GM19467 (cell line): ENCODE results near the gene TTI1.
A peak's percentile ranks its signal among the peaks of the same experiment; 100 is the strongest.

Experiments
- ATAC-seq: cut with Tn5 transposase; IDR thresholded peaks from one replicate; pipeline ENCODE4 v1.9.1; 2021; ENCODE audit warnings: mild to moderate bottlenecking, moderate library complexity; ENCODE audit not compliant: unreplicated experiment

Gene TTI1

DNA sequence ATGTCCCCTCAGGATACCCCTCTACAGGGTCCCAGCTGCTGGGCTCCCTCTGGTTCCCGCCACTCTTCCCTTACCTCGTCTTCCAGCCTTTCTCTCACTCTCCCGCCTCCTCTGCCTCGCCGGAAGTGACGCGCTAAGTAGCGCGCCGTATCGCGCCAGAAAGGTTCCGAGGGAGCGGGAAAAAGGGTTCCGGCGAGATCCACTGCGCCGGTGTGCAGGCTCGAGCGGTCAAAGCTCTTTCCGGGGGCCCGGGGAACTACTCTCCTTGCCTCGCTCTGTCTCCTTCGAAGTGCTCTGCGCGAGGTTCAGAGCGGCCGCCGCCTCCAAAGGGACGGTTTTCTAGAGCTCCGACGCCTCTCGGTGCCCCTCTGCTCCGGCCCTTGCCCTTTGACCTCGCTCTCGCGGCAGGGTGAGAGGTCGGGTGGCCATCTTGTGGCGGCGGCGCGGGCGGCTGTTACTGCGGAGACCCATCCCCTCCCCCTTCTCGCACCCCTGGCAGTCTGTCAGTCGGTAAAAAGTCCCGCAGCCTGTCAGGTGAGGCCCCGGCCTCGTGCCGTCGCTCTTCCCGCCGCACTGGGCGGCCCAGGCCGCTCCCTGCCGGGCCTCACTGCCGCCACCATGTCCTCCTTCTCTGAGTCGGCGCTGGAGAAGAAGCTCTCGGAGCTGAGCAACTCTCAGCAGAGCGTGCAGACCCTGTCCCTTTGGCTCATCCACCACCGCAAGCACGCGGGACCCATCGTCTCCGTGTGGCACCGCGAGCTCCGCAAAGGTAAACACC, at the start of gene TTI1, which contains the start of gene RPRD1B:
Gene TTI1 (minus strand): TSS at position 127 of the 778 bp plus-strand sequence. CDS start 19,640 bp downstream, outside the sequence.
Gene RPRD1B (plus strand): TSS at position 417 of the 778 bp plus-strand sequence. CDS start 202 bp downstream, at position 619.
- peak; percentile 81 for ATAC-seq

- ATAC-seq: no peak
Measured at GRCh38 chr20:38082894-38083293, 49.6 kb upstream of the TTI1 start.

DNA sequence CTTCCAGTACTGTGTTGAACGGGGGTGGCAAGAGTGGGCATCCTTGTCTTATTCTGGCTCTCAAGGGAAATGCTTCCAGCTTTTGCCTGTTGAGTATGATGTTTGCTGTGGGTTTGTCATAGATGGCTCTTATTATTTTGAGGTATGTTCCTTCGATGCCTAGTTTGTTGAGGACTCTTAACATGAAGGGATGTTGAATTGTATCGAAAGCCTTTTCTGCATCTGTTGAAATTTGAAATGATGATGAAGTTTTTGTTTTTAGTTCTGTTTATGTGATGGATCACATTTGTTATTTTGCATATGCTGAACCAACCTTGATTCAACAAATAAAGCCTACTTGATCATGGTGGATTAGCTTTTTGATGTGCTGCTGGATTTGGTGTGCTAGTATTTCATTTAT, 48.3 kb upstream of the TTI1 start:
- no peak for ATAC-seq

DNA sequence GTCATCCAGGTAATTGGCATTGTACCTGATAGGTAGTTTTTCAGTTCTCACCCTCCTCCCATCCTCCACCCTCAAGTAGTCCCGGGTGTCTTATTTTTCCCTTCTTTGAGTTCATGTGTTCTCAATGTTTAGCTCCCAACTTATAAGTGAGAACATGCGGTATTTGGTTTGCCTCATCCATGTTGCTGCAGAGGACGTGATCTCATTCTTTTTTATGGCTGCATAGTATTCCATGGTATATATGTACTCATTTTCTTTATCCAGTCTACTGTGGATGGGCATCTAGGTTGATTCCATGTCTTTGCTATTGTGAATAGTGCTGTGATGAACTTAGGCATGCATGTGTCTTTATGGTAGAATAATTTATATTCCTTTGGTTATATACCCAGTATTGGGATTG, 46.1 kb upstream of the TTI1 start:
- ATAC-seq: no peak

DNA sequence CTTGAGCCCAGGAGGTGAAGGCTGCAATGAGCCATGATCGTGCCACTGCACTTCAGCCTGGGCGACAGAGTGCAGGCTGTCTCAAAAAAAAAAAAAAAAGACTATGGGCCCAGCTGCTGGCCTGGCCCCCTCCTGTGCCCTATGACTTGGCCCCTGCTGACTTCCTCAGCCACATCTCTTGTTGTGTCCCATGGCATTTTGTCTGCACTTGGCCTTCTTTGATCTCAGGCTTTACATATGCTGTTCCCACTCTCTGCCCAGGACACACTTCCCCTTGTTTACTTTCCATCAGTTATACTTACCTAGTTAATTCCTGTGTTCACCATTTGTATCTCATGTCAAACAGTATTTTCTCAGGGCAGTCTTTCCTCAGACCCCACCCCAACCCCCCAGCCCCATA, 44.8 kb upstream of the TTI1 start:
- ATAC-seq: no peak

- ATAC-seq: no peak
Measured at GRCh38 chr20:38076548-38076947, 43.3 kb upstream of the TTI1 start.

- ATAC-seq: no peak
Measured at GRCh38 chr20:38075161-38075998, 42.1 kb upstream of the TTI1 start.

DNA sequence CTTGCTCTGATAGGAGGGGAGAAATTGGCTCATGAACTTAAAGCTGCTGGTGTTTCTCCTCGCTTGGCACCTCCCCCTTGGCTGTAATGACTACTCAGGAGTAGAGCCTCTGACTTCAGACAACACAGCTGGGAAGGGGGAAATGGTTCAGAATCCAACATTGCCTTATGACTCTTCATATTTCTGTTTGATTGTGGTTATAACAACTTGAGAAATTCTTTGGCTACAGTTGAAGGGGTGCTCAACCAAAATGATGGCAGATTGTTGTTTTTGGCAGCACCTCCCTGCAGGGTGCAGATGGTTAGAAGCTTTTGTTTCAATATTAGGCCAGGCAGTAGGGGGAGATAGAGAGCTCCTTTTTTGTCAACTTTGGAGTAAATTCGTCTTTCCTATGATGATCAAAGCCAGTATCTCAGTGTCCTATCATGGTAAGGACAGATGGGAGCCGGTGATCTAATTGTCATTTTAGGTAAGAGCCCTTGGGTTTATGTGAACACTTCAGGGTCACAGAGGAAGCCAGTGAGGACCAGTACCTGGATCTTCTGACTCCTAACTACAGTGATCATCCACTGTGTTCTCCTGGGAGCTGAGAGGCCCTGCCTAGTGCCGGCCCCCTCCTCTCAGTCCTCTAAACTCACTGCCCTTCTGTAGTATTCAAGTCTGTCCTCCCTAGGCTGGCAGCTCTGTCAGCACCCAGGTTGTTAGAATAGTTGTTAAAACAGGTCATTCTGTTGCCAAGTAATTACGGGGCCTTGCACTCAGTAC, 40.2 kb upstream of the TTI1 start:
- ATAC-seq: no peak

DNA sequence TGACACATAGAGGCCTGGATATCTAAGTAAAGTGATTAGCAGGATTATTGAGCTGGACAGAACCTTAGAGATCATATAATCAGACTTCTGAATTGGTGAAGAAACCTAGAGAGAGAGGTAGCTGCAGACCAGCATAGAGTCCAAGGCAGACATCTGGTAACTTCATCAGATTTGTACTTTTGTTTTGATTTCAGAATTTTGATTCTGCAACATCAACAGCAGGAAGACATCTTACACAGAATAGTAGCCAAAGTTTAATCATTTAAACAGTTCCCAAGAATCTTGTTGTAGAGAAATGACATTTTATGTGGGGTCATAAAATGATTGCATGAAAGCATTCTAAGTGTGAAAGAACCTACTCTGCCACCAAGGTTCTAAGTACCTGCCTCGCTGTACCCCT, 39.6 kb upstream of the TTI1 start:
- ATAC-seq: no peak

DNA sequence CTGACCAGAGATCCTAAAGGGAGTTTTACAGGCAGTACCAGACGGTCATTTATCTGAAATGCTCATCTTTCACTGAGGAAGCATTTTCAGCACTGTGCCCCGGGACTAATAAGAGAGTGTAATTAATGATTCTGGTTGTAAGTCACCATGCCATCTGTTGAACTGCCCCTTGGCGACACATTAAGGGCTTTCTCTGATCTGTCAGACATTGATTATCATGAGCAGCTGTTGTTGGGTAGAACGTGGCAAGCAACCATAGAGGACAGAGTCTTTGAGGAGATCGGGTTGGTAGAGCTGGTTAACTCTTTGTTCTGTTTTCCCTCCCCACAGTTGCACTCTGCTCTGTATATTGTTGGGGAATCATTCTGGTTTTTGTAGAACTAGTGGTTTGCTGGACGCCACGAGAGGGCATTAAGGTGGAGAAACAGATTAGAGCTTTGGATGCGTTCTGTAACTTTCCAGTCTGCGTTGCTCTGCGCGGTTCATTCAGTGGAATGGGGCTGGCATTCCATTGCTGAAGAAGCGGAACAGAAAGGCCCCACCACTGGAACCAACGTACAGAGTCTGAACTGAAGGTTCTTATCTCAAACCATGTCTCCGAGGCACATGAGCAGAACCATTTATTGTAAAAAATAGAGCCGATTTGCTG, 34.6 kb upstream of the TTI1 start:
- ATAC-seq: no peak

DNA sequence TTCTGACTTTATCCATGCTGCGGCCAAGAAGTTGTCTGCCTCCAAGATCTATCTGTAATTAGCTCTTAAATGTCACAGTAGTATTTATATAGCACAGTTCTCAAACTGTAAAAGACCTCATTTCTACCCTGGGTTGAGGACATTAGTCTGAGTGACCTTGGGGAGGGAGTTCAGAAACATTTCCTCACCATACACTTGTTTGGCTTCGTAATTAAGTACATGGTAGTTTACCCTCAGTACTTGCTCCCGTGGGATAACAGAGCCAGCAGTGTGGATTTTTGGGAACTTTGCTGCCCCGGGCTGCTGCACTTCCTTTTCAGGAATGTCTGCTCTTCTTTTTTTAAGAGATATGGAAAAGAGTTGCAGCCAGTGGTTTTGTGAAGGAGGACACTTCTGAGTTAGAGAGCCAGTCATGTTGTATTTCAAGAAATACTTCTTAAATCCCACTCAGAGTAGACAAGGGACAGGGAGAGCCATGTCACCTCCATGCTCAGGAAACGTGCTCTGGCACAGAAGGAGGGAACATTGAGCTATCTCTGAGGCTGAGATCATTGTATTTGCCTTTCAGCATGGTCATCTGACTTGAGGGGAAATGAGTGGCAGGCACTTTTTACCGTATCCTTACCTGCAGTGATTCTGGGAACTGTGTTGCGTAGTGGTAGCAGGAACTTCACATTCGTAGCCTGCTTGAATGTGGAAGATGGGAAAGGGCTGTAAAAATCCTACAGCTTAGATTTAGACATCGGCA, 33.9 kb upstream of the TTI1 start:
- no peak for ATAC-seq

DNA sequence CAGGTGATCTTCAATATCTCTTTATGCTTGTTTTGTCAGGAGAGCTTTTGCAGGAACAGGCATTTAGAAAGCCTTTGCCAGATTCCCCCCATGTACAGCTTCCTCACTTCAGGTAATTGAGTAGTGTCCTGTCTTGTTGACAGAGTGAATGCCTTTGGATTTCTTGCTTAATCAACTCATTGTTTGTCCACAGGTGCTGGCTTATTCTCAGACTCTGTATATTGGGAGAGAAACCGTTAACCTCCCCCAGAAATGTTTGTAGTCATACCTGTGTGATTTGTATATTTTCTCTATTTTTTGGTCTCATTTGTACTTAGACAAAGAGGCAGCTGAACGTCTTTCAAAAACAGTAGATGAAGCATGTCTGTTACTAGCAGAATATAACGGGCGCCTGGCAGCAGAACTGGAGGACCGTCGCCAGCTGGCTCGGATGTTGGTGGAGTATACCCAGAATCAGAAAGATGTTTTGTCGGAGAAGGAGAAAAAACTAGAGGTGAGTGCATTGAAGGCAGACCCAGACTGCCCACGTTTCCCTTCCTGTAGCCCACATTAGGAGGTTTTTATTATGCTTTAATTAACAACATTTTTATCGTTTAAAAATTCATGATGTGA, 32.6 kb upstream of the TTI1 start:
- no peak for ATAC-seq

GRCh38 chr20:38063911-38064530, 30.8 kb upstream of the TTI1 start:
- no peak for ATAC-seq

DNA sequence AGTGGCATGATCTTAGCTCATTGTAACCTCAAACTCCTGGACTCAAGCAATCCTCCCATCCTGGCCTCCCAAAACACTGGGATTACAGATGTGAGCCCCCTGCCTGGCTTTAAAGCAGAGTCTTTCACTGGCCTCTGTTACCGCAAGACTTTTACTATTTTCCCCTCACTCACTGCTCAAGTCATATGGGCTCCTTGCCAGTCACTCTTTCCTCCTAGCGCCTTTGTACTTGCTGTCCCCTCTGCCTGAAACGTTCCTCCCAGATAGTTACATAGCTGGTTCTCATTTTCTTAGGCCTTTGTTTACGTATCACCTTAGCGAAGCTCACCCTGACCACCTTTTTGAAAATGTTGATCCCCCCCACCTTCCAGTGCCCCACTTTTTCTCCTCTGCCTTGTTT, 29.6 kb upstream of the TTI1 start:
- ATAC-seq: no peak

DNA sequence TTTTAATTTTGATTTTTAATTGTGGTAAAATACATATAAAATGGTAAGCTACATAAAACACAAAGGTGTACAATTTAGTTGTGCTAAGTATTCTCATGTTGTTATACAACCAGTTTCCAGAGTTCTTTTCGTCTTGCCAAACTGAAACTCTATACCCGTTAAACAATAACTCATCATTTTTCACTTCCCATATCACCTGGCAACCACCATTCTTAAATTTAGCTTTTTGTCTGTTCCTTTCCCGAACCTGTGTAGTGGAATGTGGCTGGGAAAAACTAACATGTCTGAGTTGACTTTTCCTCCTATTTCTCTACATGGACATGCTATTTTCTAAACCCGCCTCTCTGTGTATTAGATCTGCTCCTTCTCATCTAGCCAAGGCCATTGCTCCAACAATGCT, 27.9 kb upstream of the TTI1 start:
- ATAC-seq: no peak

GRCh38 chr20:38060536-38060935, 27.3 kb upstream of the TTI1 start:
- ATAC-seq: no peak

GRCh38 chr20:38059832-38060231, 26.6 kb upstream of the TTI1 start:
- no peak for ATAC-seq

- ATAC-seq: peak; percentile 48
Measured at GRCh38 chr20:38057351-38057972, 24.2 kb upstream of the TTI1 start.

DNA sequence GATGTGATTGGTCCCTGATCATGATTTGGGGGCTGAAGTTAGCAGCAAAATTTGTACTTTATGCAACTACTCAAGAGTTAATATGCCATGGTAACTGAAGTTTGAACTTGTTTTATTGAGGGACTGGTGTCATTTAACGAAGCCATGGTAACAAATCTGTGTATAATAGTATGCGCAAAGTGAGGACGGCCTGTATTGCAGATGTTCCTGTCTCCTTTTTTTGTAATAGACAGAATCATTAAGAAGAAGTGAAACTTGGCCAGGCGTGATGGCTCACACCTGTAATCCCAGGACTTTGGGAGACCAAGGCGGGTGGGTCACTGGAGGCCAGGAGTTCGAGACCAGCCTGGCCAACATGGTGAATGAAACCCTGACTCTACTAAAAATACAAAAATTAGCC, 22.6 kb upstream of the TTI1 start:
- no peak for ATAC-seq
